Chondrocyte (in vitro differentiated cells): Measurements from ENCODE around the gene LAMB4. TPM values are rescaled to one million over a fixed set of nuclear protein-coding genes. Genes with fewer than 3 reads are reported as not detected.

ENCODE experiments used
- DNase-seq: peaks from one replicate; pipeline ENCODE4 v3.0.0; 2021; ENCODE audit warnings: mixed read lengths, low spot score
- H3K27ac Mint-ChIP-seq: one replicate; pipeline ENCODE4 v1.8.0; 2021; ENCODE audit warnings: mild to moderate bottlenecking, moderate library complexity, mixed read lengths; ENCODE audit not compliant: unreplicated experiment
- H3K27me3 Mint-ChIP-seq: 2 replicates; pipeline ENCODE4 v1.8.0; 2021; ENCODE audit warnings: low read depth, mixed read lengths
- H3K36me3 Mint-ChIP-seq: 2 replicates; pipeline ENCODE4 v1.8.0; 2021; ENCODE audit warnings: low read depth, mixed read lengths
- H3K4me1 Mint-ChIP-seq: 2 replicates; pipeline ENCODE4 v1.8.0; 2021; ENCODE audit warnings: low read depth, mild to moderate bottlenecking, mixed read lengths
- H3K4me3 Mint-ChIP-seq: one replicate; pipeline ENCODE4 v1.8.0; 2021; ENCODE audit warnings: mild to moderate bottlenecking, moderate library complexity, mixed read lengths; ENCODE audit not compliant: unreplicated experiment
- H3K9me3 Mint-ChIP-seq: 2 replicates; pipeline ENCODE4 v1.8.0; 2021; ENCODE audit warnings: low read depth, mixed read lengths
- total RNA-seq: library from RNA; stranded (reverse); gene quantifications from 3 replicates; pipeline ENCODE4 v1.2.1, GENCODE V29; 2021
- TF ChIP-seq, protein P1 (sequence below): fragments of 200-600 bp; sonication (generic); IDR thresholded peaks from 2 replicates; pipeline ENCODE4 v1.5.0; 2021; ENCODE audit warnings: antibody characterized with exemption, mild to moderate bottlenecking, moderate library complexity

Gene LAMB4
- total RNA-seq, 1 donor from 2014 or later = not detected

DNA sequence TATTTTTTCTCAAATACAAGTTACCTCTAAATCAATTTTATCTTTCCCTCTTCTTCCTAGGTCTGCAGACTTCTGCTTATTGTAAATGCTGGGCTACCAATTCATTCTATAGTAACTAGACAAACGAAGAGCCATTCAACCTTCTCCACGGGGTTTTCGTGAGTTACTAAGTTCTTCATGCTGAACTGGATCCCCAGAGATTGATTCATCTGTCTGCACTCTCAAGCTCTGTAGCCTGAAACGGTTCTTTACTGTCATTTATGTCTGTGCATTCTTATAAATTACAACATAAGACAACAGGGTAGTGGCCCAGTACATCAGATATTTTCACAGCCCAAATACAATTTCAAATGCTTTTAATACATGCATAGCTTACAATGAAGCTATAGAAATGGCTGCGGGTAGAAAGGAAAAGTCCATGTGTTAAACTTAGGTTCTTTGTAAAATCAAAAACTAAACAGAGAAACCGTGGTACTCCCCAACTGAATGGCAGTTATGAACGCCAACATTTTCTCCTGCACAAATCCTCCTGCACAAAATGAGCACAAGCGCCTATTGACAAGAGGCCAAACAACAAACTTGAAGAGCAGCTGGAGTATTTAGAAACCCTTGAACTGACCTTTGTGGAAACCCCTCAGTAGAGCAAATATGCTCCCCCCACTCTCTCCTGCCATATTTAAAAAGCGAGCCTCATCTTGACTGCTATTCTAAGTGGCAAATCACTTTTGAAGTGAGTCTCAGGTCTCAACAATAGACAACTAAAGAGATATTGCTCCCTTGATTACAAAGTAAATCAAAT is 147.9 kb downstream of the LAMB4 start:
- no peak overlapping the region for H3K4me3 Mint-ChIP-seq
- peaks cover 47% of the 10 kb centered on the region for H3K36me3 Mint-ChIP-seq
- no peak for DNase-seq
- no peaks in the 10 kb centered on the region for H3K27me3 Mint-ChIP-seq
- no peak overlapping the region for H3K27ac Mint-ChIP-seq
- H3K9me3 Mint-ChIP-seq = no peaks in the 10 kb centered on the region
- TF ChIP-seq, protein P1, sequence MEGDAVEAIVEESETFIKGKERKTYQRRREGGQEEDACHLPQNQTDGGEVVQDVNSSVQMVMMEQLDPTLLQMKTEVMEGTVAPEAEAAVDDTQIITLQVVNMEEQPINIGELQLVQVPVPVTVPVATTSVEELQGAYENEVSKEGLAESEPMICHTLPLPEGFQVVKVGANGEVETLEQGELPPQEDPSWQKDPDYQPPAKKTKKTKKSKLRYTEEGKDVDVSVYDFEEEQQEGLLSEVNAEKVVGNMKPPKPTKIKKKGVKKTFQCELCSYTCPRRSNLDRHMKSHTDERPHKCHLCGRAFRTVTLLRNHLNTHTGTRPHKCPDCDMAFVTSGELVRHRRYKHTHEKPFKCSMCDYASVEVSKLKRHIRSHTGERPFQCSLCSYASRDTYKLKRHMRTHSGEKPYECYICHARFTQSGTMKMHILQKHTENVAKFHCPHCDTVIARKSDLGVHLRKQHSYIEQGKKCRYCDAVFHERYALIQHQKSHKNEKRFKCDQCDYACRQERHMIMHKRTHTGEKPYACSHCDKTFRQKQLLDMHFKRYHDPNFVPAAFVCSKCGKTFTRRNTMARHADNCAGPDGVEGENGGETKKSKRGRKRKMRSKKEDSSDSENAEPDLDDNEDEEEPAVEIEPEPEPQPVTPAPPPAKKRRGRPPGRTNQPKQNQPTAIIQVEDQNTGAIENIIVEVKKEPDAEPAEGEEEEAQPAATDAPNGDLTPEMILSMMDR = no peak
- peaks cover 23% of the 10 kb centered on the region for H3K4me1 Mint-ChIP-seq

DNA sequence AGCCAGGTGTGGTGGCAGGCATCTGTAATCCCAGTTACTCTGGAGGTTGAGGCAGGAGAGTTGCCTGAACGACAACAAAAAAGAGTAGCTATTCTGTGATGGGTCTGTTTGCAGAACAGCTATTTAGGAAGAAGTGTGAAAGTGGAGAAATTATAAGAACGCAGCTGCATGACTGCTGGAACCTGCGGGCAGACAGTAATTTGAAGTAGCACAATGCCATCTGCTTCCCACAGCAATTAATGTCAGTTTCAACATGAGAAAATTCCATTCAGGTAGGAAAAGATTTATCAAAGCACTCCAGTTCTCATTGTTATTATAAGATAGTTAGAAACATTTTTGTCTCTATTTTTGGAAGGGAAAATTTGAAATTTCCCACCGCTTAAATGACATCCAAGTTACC is 148.7 kb downstream of the LAMB4 start:
- Mint-ChIP-seq H3K27ac (no peak overlapping the region), H3K36me3 (peaks cover 43% of the 10 kb centered on the region), H3K9me3 (no peaks in the 10 kb centered on the region), H3K27me3 (no peaks in the 10 kb centered on the region), H3K4me1 (peaks cover 23% of the 10 kb centered on the region), H3K4me3 (no peak overlapping the region)
- TF ChIP-seq, protein P1 = no peak
- no peak for DNase-seq

DNA sequence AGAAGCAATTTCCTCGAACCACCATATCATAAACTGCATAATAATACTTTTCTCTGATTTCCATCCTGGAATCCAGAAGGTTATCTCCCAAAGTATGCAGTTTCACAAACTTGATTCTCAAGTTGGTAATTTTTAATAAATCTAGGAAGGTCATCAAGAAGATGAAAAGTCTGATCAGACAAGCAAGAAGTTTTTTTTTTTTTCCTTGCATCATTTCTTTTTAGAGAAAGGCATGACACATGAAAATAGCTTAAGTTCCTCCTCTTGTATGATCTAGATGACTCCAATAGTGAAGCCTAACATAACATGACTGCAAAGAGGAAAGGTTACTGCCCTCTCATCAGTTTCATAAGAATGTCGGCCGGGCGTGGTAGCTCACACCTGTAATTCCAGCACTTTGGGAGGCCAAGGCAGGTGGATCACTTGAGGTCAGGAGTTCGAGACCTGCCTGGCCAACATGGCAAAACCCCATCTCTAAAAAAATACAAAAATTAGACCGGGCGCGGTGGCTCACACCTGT is 149.4 kb downstream of the LAMB4 start:
- Mint-ChIP-seq H3K36me3 (peaks cover 44% of the 10 kb centered on the region), H3K4me3 (no peak overlapping the region), H3K27ac (no peak overlapping the region), H3K27me3 (no peaks in the 10 kb centered on the region), H3K4me1 (peaks cover 23% of the 10 kb centered on the region), H3K9me3 (no peaks in the 10 kb centered on the region)
- TF ChIP-seq, protein P1 = no peak
- no peak for DNase-seq

DNA sequence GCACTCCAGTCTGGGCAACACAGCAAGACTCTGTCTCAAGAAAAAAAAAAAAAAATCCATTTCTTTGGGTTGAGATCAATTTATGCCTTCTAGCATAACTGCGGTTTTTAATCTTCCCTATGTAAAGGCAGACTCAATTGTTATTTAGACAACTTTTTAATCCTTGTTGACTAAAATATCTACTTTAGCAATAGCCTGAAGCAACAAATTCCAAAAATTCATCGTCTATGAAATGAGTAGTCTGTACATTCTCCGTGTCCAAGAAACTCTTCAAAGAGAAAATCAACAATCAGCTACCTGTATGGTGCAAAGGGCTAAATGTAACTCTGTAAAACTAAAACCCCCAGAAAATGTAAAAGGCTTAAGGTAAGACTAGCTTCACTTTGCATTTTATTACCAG is 150.0 kb downstream of the LAMB4 start:
- Mint-ChIP-seq H3K27ac (no peak overlapping the region), H3K36me3 (peaks cover 50% of the 10 kb centered on the region), H3K4me3 (no peak overlapping the region), H3K9me3 (no peaks in the 10 kb centered on the region), H3K27me3 (no peaks in the 10 kb centered on the region), H3K4me1 (peaks cover 23% of the 10 kb centered on the region)
- no peak for DNase-seq
- TF ChIP-seq, protein P1 = no peak

DNA sequence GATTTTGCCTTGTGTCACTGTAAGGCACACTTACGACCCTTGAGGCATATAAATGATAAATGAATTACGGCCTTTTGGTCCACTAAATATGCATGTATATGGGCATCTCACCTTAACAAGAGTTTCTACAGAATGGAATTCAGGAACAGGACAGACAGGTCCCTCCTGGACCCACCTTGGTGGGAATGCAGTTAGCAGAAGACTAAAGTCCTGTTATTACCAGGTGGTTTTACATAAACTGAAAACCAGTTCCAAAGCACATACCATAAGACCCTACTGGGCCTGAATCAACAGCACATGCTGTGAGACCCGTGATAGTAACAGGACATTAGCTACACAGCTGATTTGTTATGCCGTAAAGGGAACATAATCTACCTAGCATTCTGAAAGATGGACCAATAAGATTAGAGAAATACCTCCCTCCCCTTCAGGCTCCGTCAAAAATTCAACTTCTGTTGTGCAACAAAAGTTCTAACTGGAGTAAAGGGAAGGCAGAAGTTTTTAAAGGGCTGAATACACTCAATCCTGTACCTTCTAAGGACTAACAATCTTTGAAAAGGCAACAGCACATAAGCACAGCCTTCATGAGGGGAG is 151.2 kb downstream of the LAMB4 start:
- no peak for DNase-seq
- Mint-ChIP-seq H3K36me3 (peaks cover 52% of the 10 kb centered on the region), H3K4me3 (no peak overlapping the region), H3K27ac (no peak overlapping the region), H3K4me1 (peaks cover 23% of the 10 kb centered on the region), H3K9me3 (no peaks in the 10 kb centered on the region), H3K27me3 (no peaks in the 10 kb centered on the region)
- TF ChIP-seq, protein P1 = no peak
